HEK293T (cell line): ENCODE data around the gene KRTCAP2.

Experiments
- BHLHE40 ChIP-seq: fragments of 450-650 bp; IDR thresholded peaks from 2 replicates; pipeline ENCODE4 v1.6.1; 2016; ENCODE audit warnings: mild to moderate bottlenecking, moderate library complexity, borderline replicate concordance
- CTBP1 ChIP-seq: fragments of 450-650 bp; IDR thresholded peaks from 2 replicates; pipeline ENCODE4 v1.6.1; 2016; ENCODE audit warnings: borderline replicate concordance
- ELF4 ChIP-seq: fragments of 450-650 bp; IDR thresholded peaks from 2 replicates; pipeline ENCODE4 v1.6.1; 2017; ENCODE audit warnings: antibody characterized with exemption
- FOXA1 ChIP-seq: fragments of 450-650 bp; IDR thresholded peaks from 2 replicates; pipeline ENCODE4 v1.6.1; 2016; ENCODE audit warnings: mild to moderate bottlenecking
- FOXK2 ChIP-seq: fragments of 450-650 bp; IDR thresholded peaks from 2 replicates; pipeline ENCODE4 v1.6.1; 2016; ENCODE audit warnings: mild to moderate bottlenecking
- FOXM1 ChIP-seq: fragments of 450-650 bp; IDR thresholded peaks from 2 replicates; pipeline ENCODE4 v1.6.1; 2017; ENCODE audit warnings: mild to moderate bottlenecking, borderline replicate concordance
- HDGF ChIP-seq: fragments of 450-650 bp; IDR thresholded peaks from 2 replicates; pipeline ENCODE4 v1.6.1; 2017; ENCODE audit warnings: antibody characterized with exemption, borderline replicate concordance
- L3MBTL2 ChIP-seq: fragments of 450-650 bp; conservative IDR thresholded peaks from 2 replicates; pipeline ENCODE4 v1.6.1; 2016; ENCODE audit warnings: mild to moderate bottlenecking
- LEF1 ChIP-seq: fragments of 450-650 bp; IDR thresholded peaks from 2 replicates; pipeline ENCODE4 v1.6.1; 2017; ENCODE audit warnings: mild to moderate bottlenecking, borderline replicate concordance
- NFRKB ChIP-seq: fragments of 450-650 bp; IDR thresholded peaks from 2 replicates; pipeline ENCODE4 v1.6.1; 2016; ENCODE audit warnings: mild to moderate bottlenecking, moderate library complexity
- SP1 ChIP-seq: fragments of 450-650 bp; IDR thresholded peaks from 2 replicates; pipeline ENCODE4 v1.6.1; 2017
- SUZ12 ChIP-seq: fragments of 450-650 bp; IDR thresholded peaks from 2 replicates; pipeline ENCODE4 v1.6.1; 2016; ENCODE audit warnings: mild to moderate bottlenecking
- TARDBP ChIP-seq: fragments of 450-650 bp; IDR thresholded peaks from 2 replicates; pipeline ENCODE4 v1.6.1; 2016
- ZNF384 ChIP-seq: fragments of 450-650 bp; IDR thresholded peaks from 2 replicates; pipeline ENCODE4 v1.6.1; 2016

GRCh38 chr1:155121249-155121648 lies 51.9 kb downstream of the KRTCAP2 start:
- no peak for TF ChIP-seq ELF4
- TF ChIP-seq FOXK2: no peak
- no peak for TF ChIP-seq HDGF
- no peak for TF ChIP-seq TARDBP
- no peak for TF ChIP-seq LEF1
- no peak for TF ChIP-seq SUZ12
- TF ChIP-seq L3MBTL2: no peak
- TF ChIP-seq CTBP1: no peak
- no peak for TF ChIP-seq NFRKB
- TF ChIP-seq BHLHE40: no peak
- TF ChIP-seq SP1: no peak
- no peak for TF ChIP-seq FOXA1
- TF ChIP-seq FOXM1: no peak
- TF ChIP-seq ZNF384: no peak
